IMR-90 (cell line): ENCODE measurements around the gene C1QL2.

Experiments used
- BHLHE40 ChIP-seq: fragments of 150-350 bp; IDR thresholded peaks from 2 replicates; pipeline ENCODE4 v1.6.1; 2016; ENCODE audit warnings: mild to moderate bottlenecking, low read depth, low read length
- CEBPB ChIP-seq: IDR thresholded peaks from 2 replicates; pipeline ENCODE4 v1.6.1; 2012; ENCODE audit warnings: low read depth, low read length, improper control_type of control experiment
- CHD1 ChIP-seq: IDR thresholded peaks from 2 replicates; pipeline ENCODE4 v1.6.1; 2012; ENCODE audit warnings: low read depth, low read length, improper control_type of control experiment
- MAZ ChIP-seq: IDR thresholded peaks from 2 replicates; pipeline ENCODE4 v1.6.1; 2012; ENCODE audit warnings: low read depth, mild to moderate bottlenecking, low read length, improper control_type of control experiment, moderate library complexity, borderline replicate concordance
- MXI1 ChIP-seq: IDR thresholded peaks from 2 replicates; pipeline ENCODE4 v1.6.1; 2012; ENCODE audit warnings: low read depth, mild to moderate bottlenecking, low read length, moderate library complexity, borderline replicate concordance
- NFE2L2 ChIP-seq: fragments of 150-350 bp; IDR thresholded peaks from 2 replicates; pipeline ENCODE4 v1.6.1; 2016; ENCODE audit warnings: low read depth, mild to moderate bottlenecking, low read length
- POLR2A ChIP-seq: IDR thresholded peaks from 2 replicates; pipeline ENCODE4 v1.6.1; 2012; ENCODE audit warnings: mild to moderate bottlenecking, low read depth, low read length
- RAD21 ChIP-seq: IDR thresholded peaks from 2 replicates; pipeline ENCODE4 v1.6.1; 2012; ENCODE audit warnings: low read length, improper control_type of control experiment
- RCOR1 ChIP-seq: IDR thresholded peaks from 2 replicates; pipeline ENCODE4 v1.6.1; 2012; ENCODE audit warnings: mild to moderate bottlenecking, low read length, improper control_type of control experiment; ENCODE audit not compliant: insufficient replicate concordance
- RFX5 ChIP-seq: IDR thresholded peaks from 2 replicates; pipeline ENCODE4 v1.8.0; 2012; ENCODE audit warnings: low read depth, mild to moderate bottlenecking, low read length, moderate library complexity
- SMC3 ChIP-seq: fragments of 150-350 bp; IDR thresholded peaks from 2 replicates; pipeline ENCODE4 v1.6.1; 2016; ENCODE audit warnings: low read depth, mild to moderate bottlenecking, antibody characterized with exemption, low read length, moderate library complexity
- TF ChIP-seq, protein P1 (sequence below): conservative IDR thresholded peaks from 2 replicates; pipeline ENCODE4 v1.5.1; 2012; ENCODE audit warnings: mild to moderate bottlenecking, low read depth, low read length, improper control_type of control experiment
- TF ChIP-seq, protein P2 (sequence below): fragments of 150-350 bp; IDR thresholded peaks from 2 replicates; pipeline ENCODE4 v1.6.1; 2017; ENCODE audit warnings: mild to moderate bottlenecking, antibody characterized with exemption, low read length, low read depth
- TF ChIP-seq, protein P3 (sequence below): fragments of 150-350 bp; IDR thresholded peaks from 2 replicates; pipeline ENCODE4 v1.6.1; 2016; ENCODE audit warnings: low read depth, mild to moderate bottlenecking, low read length, moderate library complexity, borderline replicate concordance

DNA sequence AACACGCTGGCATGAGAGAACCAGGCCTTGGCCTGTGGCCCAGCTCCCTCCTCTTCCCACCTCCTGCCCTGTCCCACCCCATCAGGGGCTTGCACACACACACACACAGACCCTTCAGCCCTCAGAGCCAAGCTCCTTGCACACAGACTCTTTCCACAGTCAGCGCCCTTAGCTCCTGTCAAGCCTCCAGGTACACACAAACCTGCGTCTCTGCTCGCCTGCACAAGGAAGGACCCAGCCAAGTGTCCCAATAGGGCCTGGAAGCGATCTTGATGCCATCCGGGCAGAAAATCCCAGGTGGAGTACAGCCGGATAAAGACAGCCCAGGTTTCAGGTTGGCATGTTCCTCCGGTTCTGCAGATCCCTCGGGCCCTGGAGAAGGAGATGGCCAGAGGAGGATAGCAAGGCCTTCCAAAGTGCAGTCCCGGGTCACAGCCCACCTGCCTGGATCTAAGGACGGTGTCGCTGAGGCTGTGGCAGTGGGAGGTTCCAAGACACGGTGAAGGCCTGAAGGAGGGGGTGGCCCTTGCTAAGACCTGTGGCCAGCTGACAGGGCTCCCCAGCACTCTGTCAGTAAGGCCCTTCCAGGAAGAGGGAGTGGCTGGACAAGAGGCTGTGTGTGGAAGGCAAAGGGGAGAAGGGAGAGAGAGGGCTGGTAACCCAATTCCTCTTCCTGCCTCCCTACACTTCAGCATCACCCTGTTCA is 46.6 kb upstream of the C1QL2 start:
- TF ChIP-seq BHLHE40 = no peak
- TF ChIP-seq, protein P1, sequence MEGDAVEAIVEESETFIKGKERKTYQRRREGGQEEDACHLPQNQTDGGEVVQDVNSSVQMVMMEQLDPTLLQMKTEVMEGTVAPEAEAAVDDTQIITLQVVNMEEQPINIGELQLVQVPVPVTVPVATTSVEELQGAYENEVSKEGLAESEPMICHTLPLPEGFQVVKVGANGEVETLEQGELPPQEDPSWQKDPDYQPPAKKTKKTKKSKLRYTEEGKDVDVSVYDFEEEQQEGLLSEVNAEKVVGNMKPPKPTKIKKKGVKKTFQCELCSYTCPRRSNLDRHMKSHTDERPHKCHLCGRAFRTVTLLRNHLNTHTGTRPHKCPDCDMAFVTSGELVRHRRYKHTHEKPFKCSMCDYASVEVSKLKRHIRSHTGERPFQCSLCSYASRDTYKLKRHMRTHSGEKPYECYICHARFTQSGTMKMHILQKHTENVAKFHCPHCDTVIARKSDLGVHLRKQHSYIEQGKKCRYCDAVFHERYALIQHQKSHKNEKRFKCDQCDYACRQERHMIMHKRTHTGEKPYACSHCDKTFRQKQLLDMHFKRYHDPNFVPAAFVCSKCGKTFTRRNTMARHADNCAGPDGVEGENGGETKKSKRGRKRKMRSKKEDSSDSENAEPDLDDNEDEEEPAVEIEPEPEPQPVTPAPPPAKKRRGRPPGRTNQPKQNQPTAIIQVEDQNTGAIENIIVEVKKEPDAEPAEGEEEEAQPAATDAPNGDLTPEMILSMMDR = no peak
- TF ChIP-seq RCOR1 = no peak
- no peak for TF ChIP-seq CHD1
- TF ChIP-seq POLR2A = no peak
- TF ChIP-seq, protein P2, sequence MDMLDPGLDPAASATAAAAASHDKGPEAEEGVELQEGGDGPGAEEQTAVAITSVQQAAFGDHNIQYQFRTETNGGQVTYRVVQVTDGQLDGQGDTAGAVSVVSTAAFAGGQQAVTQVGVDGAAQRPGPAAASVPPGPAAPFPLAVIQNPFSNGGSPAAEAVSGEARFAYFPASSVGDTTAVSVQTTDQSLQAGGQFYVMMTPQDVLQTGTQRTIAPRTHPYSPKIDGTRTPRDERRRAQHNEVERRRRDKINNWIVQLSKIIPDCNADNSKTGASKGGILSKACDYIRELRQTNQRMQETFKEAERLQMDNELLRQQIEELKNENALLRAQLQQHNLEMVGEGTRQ = no peak
- TF ChIP-seq MXI1 = no peak
- TF ChIP-seq RAD21 = no peak
- no peak for TF ChIP-seq MAZ
- no peak for TF ChIP-seq SMC3
- TF ChIP-seq CEBPB = no peak
- no peak for TF ChIP-seq NFE2L2
- TF ChIP-seq, protein P3, sequence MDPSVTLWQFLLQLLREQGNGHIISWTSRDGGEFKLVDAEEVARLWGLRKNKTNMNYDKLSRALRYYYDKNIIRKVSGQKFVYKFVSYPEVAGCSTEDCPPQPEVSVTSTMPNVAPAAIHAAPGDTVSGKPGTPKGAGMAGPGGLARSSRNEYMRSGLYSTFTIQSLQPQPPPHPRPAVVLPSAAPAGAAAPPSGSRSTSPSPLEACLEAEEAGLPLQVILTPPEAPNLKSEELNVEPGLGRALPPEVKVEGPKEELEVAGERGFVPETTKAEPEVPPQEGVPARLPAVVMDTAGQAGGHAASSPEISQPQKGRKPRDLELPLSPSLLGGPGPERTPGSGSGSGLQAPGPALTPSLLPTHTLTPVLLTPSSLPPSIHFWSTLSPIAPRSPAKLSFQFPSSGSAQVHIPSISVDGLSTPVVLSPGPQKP = no peak
- TF ChIP-seq RFX5 = no peak
